ENCODE data around the gene ABHD6. TPM values are rescaled to one million over a fixed set of nuclear protein-coding genes. Genes with fewer than 3 reads are reported as not detected.

ABHD6 gene
- total RNA-seq, 1 experiment from 2014 or later = 2.2 TPM

DNA sequence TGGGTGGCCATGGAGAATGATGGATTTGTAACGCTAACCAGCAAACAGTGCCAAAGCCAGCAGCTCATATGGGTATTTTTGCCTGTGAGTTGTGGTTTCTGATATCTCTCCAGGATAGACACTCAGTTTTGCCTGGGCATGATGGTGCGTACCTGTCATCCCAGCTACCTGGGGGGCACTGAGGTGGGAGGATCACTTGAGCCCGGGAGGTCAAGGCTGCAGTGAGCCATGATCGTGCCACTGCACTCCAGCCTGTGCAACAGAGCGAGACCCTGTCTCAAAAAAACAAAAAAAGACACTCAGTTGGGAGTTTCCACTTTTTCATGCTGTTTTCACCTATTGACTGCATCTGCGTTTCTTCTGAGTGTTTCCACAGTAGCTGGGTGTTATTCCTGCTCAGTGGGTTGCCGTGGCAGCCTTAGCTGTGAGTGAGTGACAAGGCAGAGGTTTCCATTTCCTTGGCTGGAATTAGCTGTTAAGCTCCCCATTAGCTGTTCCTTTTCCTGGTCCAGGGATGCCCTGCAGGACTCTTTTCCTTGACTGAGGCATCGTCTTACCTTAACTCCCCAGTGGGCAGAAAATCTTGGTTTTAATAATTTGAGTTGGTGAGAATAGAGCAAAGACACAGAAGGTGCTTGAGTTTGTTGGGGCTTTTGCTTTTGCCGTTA lies 54.2 kb downstream of the ABHD6 start:
- H3K4ac ChIP-seq (ENCODE audit: low read depth, low read length) = no peak overlapping the region
- no peak overlapping the region for H3K23ac ChIP-seq (ENCODE audit: insufficient read length, low read depth, low read length)
- H3K4me1 ChIP-seq (ENCODE audit: insufficient read depth, low read length) = no peaks in the 10 kb centered on the region
- Mint-ChIP-seq H3K4me3 (no peak overlapping the region; a peak in 1 of 5 replicates), H3K4me1 (peaks cover 4 to 7% of the 10 kb centered on the region in 2 experiments; a peak in 2 of 4 replicates), H3K27ac (no peak overlapping the region; a peak in 1 of 7 replicates), H3K9me3 (peaks cover 14 to 22% of the 10 kb centered on the region in 2 experiments; a peak in 4 of 5 replicates), H3K27me3 (ENCODE audit: low read depth) (no peaks in the 10 kb centered on the region; the same call in 1 of the 2 replicates), H3K36me3 (ENCODE audit: insufficient read depth in 1 of 3, low read depth in 3 of 3) (peaks cover 3 to 13% (median 9%) of the 10 kb centered on the region in 3 experiments; a peak in 5 of 7 replicates)
- H2BK5ac ChIP-seq (ENCODE audit: insufficient read length, low read length) = no peak overlapping the region
- DNase-seq = no peak
- no peak overlapping the region for H3K18ac ChIP-seq (ENCODE audit: insufficient read length, low read depth, low read length)
- H3K14ac ChIP-seq (ENCODE audit: insufficient read depth, low read length) = no peak overlapping the region
- H3K4me2 ChIP-seq (ENCODE audit: insufficient read depth, insufficient read length, low read length) = no peak overlapping the region
- H4K91ac ChIP-seq (ENCODE audit: insufficient read length, low read depth, low read length) = no peak overlapping the region
- H2BK12ac ChIP-seq (ENCODE audit: insufficient read length, low read depth, low read length) = no peak overlapping the region
- no peak overlapping the region for H2AK5ac ChIP-seq (ENCODE audit: insufficient read length, low read length)
- no peak overlapping the region for H2AFZ ChIP-seq (ENCODE audit: low read length)
- H3K23me2 ChIP-seq (ENCODE audit: insufficient read length, low read depth, low read length, poor library complexity, severe bottlenecking) = no peaks in the 10 kb centered on the region
- no peak overlapping the region for H3T11ph ChIP-seq (ENCODE audit: low read length)
- no peaks in the 10 kb centered on the region for H3K9me3 ChIP-seq (ENCODE audit: control insufficient read depth, low read depth, low read length)
- WGBS (ENCODE audit: extremely low coverage, insufficient read length, low lambda C conversion rate) = no CpG with 5 or more reads among the region's 9 CpGs
- H3K9ac ChIP-seq (ENCODE audit: extremely low read depth, insufficient read length, low read length) = no peak overlapping the region
- no peak overlapping the region for H3K27ac ChIP-seq (ENCODE audit: insufficient read length, low read depth, low read length)
- no peaks in the 10 kb centered on the region for H3K27me3 ChIP-seq (ENCODE audit: insufficient read depth, low read length)
- no peak overlapping the region for H4K5ac ChIP-seq (ENCODE audit: insufficient read length, low read depth, low read length)
- no peaks in the 10 kb centered on the region for H3K79me2 ChIP-seq (ENCODE audit: insufficient read depth, low read length)
- TF ChIP-seq, protein P1, sequence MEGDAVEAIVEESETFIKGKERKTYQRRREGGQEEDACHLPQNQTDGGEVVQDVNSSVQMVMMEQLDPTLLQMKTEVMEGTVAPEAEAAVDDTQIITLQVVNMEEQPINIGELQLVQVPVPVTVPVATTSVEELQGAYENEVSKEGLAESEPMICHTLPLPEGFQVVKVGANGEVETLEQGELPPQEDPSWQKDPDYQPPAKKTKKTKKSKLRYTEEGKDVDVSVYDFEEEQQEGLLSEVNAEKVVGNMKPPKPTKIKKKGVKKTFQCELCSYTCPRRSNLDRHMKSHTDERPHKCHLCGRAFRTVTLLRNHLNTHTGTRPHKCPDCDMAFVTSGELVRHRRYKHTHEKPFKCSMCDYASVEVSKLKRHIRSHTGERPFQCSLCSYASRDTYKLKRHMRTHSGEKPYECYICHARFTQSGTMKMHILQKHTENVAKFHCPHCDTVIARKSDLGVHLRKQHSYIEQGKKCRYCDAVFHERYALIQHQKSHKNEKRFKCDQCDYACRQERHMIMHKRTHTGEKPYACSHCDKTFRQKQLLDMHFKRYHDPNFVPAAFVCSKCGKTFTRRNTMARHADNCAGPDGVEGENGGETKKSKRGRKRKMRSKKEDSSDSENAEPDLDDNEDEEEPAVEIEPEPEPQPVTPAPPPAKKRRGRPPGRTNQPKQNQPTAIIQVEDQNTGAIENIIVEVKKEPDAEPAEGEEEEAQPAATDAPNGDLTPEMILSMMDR (conservative IDR thresholded peaks at IDR 0.05) = no peak
- H4K20me1 ChIP-seq (ENCODE audit: control insufficient read depth, insufficient read depth, insufficient read length) = no peaks in the 10 kb centered on the region
- no peak overlapping the region for H4K8ac ChIP-seq (replicated peaks; ENCODE audit: insufficient read length, low read depth, low read length)
- H2BK120ac ChIP-seq (ENCODE audit: low read depth, low read length, poor library complexity, severe bottlenecking) = no peak overlapping the region
- no peaks in the 10 kb centered on the region for H3K79me1 ChIP-seq (ENCODE audit: insufficient read depth, low read depth, low read length, poor library complexity, severe bottlenecking)
- no peak overlapping the region for H2BK15ac ChIP-seq (ENCODE audit: low read depth, low read length)
- no peak overlapping the region for H2BK20ac ChIP-seq (ENCODE audit: low read depth, low read length, poor library complexity, severe bottlenecking)
- no peak overlapping the region for H3K56ac ChIP-seq (ENCODE audit: insufficient read length, low read depth, low read length)

Data from H9 (cell line).